Measurements from ENCODE around the gene CFAP97D2.

The CFAP97D2 gene

GRCh38 chr13:114234645-114235421 is 55.8 kb downstream of the CFAP97D2 start, which contains the start of gene CDC16:
CDC16 (plus strand) TSS chr13:114234897; CDS start chr13:114235085, 188 bp downstream.
- TF ChIP-seq TAF1 (IDR thresholded peaks at IDR 0.05; ENCODE audit: low read depth) (no peak; the same call in none of the 2 replicates), RAD21 (IDR thresholded peaks at IDR 0.05; ENCODE audit: low read depth) (no peak), TEAD4 (IDR thresholded peaks at IDR 0.05) (no peak), YY1 (IDR thresholded peaks at IDR 0.05; ENCODE audit: low read depth) (peak; percentile 60; the same call in 1 of the 2 replicates), NFIC (IDR thresholded peaks at IDR 0.05) (0 out of 2 replicates have a peak, but pooled peaks have one; percentile 31), EP300 (IDR thresholded peaks at IDR 0.05; ENCODE audit: borderline replicate concordance) (no peak), TCF12 (IDR thresholded peaks at IDR 0.05; ENCODE audit: low read depth) (peak; percentile 65), ZBTB7A (IDR thresholded peaks at IDR 0.05; ENCODE audit: low read depth) (peak; percentile 55; the same call in 1 of the 2 replicates), USF1 (IDR thresholded peaks at IDR 0.05) (peak; percentile 77), CEBPB (IDR thresholded peaks at IDR 0.05) (no peak), EGR1 (IDR thresholded peaks at IDR 0.05) (no peak; the same call in 1 of the 2 replicates), MAX (IDR thresholded peaks at IDR 0.05) (peak; percentile 100)

- no peak for TF ChIP-seq EGR1 (IDR thresholded peaks at IDR 0.05)
- TF ChIP-seq FOXM1 (IDR thresholded peaks at IDR 0.05; ENCODE audit: borderline replicate concordance, low read depth), result no peak
- no peak for TF ChIP-seq CEBPB (IDR thresholded peaks at IDR 0.05)
- TF ChIP-seq NFIC (IDR thresholded peaks at IDR 0.05), result no peak
- no peak for TF ChIP-seq YY1 (IDR thresholded peaks at IDR 0.05; ENCODE audit: low read depth)
- no peak for TF ChIP-seq USF1 (IDR thresholded peaks at IDR 0.05)
- no peak for TF ChIP-seq TAF1 (IDR thresholded peaks at IDR 0.05; ENCODE audit: low read depth)
- no peak for TF ChIP-seq MAX (IDR thresholded peaks at IDR 0.05)
These were observed 56.6 kb downstream of the CFAP97D2 start for GRCh38 chr13:114235697-114236096.

- TF ChIP-seq TEAD4 (IDR thresholded peaks at IDR 0.05) (no peak), CEBPB (IDR thresholded peaks at IDR 0.05) (no peak), TCF12 (IDR thresholded peaks at IDR 0.05; ENCODE audit: low read depth) (no peak), EGR1 (IDR thresholded peaks at IDR 0.05) (no peak), YY1 (IDR thresholded peaks at IDR 0.05; ENCODE audit: low read depth) (no peak)
These were observed 57.2 kb downstream of the CFAP97D2 start for GRCh38 chr13:114236227-114236626.

GRCh38 chr13:114237415-114238112 is 58.5 kb downstream of the CFAP97D2 start:
- TF ChIP-seq NFIC (IDR thresholded peaks at IDR 0.05) (no peak), EP300 (IDR thresholded peaks at IDR 0.05; ENCODE audit: borderline replicate concordance) (no peak), ZBTB7A (IDR thresholded peaks at IDR 0.05; ENCODE audit: low read depth) (no peak), CEBPB (IDR thresholded peaks at IDR 0.05) (no peak), RAD21 (IDR thresholded peaks at IDR 0.05; ENCODE audit: low read depth) (no peak), REST (IDR thresholded peaks at IDR 0.05; ENCODE audit: low read depth) (no peak), TCF12 (IDR thresholded peaks at IDR 0.05; ENCODE audit: low read depth) (no peak), MAX (IDR thresholded peaks at IDR 0.05) (no peak), YY1 (IDR thresholded peaks at IDR 0.05; ENCODE audit: low read depth) (no peak), CREB1 (IDR thresholded peaks at IDR 0.05; ENCODE audit: low read depth) (no peak), FOXM1 (IDR thresholded peaks at IDR 0.05; ENCODE audit: borderline replicate concordance, low read depth) (no peak), EGR1 (IDR thresholded peaks at IDR 0.05) (no peak), USF1 (IDR thresholded peaks at IDR 0.05) (no peak)

GRCh38 chr13:114241918-114242317 is 62.9 kb downstream of the CFAP97D2 start:
- TF ChIP-seq CREB1 (IDR thresholded peaks at IDR 0.05; ENCODE audit: low read depth), result no peak
- no peak for TF ChIP-seq REST (IDR thresholded peaks at IDR 0.05; ENCODE audit: low read depth)
- TF ChIP-seq TEAD4 (IDR thresholded peaks at IDR 0.05), result no peak
- TF ChIP-seq FOXM1 (IDR thresholded peaks at IDR 0.05; ENCODE audit: borderline replicate concordance, low read depth), result no peak
- no peak for TF ChIP-seq YY1 (IDR thresholded peaks at IDR 0.05; ENCODE audit: low read depth)
- TF ChIP-seq USF1 (IDR thresholded peaks at IDR 0.05), result no peak
- TF ChIP-seq EP300 (IDR thresholded peaks at IDR 0.05; ENCODE audit: borderline replicate concordance), result no peak
- TF ChIP-seq RAD21 (IDR thresholded peaks at IDR 0.05; ENCODE audit: low read depth), result no peak
- TF ChIP-seq MAX (IDR thresholded peaks at IDR 0.05), result no peak

Data from Ishikawa (cell line).